IMR-90 (cell line): ENCODE measurements around the gene UGT1A3.
"Not testable (repeated sequence)": the region's sequence is repeated elsewhere in the genome, so short reads cannot be mapped to it uniquely, and the experiment has no call there.

Experiments used
- BHLHE40 ChIP-seq: fragments of 150-350 bp; IDR thresholded peaks from 2 replicates; pipeline ENCODE4 v1.6.1; 2016; ENCODE audit warnings: mild to moderate bottlenecking, low read depth, low read length
- ELK1 ChIP-seq: fragments of 150-350 bp; IDR thresholded peaks from 2 replicates; pipeline ENCODE4 v1.6.1; 2016; ENCODE audit warnings: low read depth, mild to moderate bottlenecking, low read length, moderate library complexity, borderline replicate concordance
- MAFK ChIP-seq: IDR thresholded peaks from 2 replicates; pipeline ENCODE4 v1.6.1; 2012; ENCODE audit warnings: low read depth, low read length, improper control_type of control experiment
- POLR2A ChIP-seq: IDR thresholded peaks from 2 replicates; pipeline ENCODE4 v1.6.1; 2012; ENCODE audit warnings: mild to moderate bottlenecking, low read depth, low read length
- RFX5 ChIP-seq: IDR thresholded peaks from 2 replicates; pipeline ENCODE4 v1.8.0; 2012; ENCODE audit warnings: low read depth, mild to moderate bottlenecking, low read length, moderate library complexity
- TF ChIP-seq, protein P1 (sequence below): conservative IDR thresholded peaks from 2 replicates; pipeline ENCODE4 v1.5.1; 2012; ENCODE audit warnings: mild to moderate bottlenecking, low read depth, low read length, improper control_type of control experiment
- TF ChIP-seq, protein P2 (sequence below): fragments of 150-350 bp; IDR thresholded peaks from 2 replicates; pipeline ENCODE4 v1.6.1; 2017; ENCODE audit warnings: mild to moderate bottlenecking, antibody characterized with exemption, low read length, low read depth

DNA sequence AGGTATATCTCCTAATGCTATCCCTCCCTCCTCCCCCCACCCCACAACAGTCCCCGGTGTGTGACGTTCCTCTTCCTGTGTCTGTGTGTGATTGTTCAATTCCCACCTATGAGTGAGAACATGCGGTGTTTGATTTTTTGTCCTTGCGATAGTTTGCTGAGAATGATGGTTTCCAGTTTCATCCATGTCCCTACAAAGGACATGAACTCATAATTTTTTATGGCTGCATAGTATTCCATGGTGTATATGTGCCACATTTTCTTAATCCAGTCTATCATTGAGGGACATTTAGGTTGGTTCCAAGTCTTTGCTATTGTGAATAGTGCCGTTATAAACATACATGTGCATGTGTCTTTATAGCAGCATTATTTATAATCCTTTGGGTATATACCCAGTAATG lies 28.0 kb upstream of the UGT1A3 start:
- TF ChIP-seq, protein P1, sequence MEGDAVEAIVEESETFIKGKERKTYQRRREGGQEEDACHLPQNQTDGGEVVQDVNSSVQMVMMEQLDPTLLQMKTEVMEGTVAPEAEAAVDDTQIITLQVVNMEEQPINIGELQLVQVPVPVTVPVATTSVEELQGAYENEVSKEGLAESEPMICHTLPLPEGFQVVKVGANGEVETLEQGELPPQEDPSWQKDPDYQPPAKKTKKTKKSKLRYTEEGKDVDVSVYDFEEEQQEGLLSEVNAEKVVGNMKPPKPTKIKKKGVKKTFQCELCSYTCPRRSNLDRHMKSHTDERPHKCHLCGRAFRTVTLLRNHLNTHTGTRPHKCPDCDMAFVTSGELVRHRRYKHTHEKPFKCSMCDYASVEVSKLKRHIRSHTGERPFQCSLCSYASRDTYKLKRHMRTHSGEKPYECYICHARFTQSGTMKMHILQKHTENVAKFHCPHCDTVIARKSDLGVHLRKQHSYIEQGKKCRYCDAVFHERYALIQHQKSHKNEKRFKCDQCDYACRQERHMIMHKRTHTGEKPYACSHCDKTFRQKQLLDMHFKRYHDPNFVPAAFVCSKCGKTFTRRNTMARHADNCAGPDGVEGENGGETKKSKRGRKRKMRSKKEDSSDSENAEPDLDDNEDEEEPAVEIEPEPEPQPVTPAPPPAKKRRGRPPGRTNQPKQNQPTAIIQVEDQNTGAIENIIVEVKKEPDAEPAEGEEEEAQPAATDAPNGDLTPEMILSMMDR = not testable (repeated sequence)
- TF ChIP-seq POLR2A, RFX5, BHLHE40, ELK1, MAFK: not testable (repeated sequence)
- TF ChIP-seq, protein P2, sequence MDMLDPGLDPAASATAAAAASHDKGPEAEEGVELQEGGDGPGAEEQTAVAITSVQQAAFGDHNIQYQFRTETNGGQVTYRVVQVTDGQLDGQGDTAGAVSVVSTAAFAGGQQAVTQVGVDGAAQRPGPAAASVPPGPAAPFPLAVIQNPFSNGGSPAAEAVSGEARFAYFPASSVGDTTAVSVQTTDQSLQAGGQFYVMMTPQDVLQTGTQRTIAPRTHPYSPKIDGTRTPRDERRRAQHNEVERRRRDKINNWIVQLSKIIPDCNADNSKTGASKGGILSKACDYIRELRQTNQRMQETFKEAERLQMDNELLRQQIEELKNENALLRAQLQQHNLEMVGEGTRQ = not testable (repeated sequence)
